Esophagus squamous epithelium (tissue), 5 donors: ENCODE results near the gene ALKBH1. TPM values are rescaled to one million over a fixed set of nuclear protein-coding genes. Genes with fewer than 3 reads are reported as not detected.
"Not testable (repeated sequence)": the region's sequence is repeated elsewhere in the genome, so short reads cannot be mapped to it uniquely, and the experiment has no call there.

Experiments
- DNase-seq: peaks from one replicate; lab custom pipeline; 2025; lab: John Stamatoyannopoulos, UW
- H3K27ac ChIP-seq, 4 donors: fragments of 200-600 bp; sonication (generic); one replicate each; pipeline ENCODE4 v1.5.1; 2016 to 2019; ENCODE audit warnings: mild to moderate bottlenecking in 1 of 4
- H3K27me3 ChIP-seq, 4 donors: fragments of 200-600 bp; sonication (generic); 1 replicate in 3 of 4; 2 replicates in 1 of 4; pipeline versions ENCODE4 v1.5.1 to v1.6.0; 2017 to 2021; ENCODE audit warnings: antibody characterized with exemption in 1 of 4
- H3K36me3 ChIP-seq, 3 donors: fragments of 200-600 bp; sonication (generic); one replicate each; pipeline ENCODE4 v1.5.1; 2016 to 2019
- H3K4me1 ChIP-seq, 3 donors: fragments of 200-600 bp; sonication (generic); one replicate each; pipeline ENCODE4 v1.5.1; 2017 to 2019
- H3K4me3 ChIP-seq, 4 donors: fragments of 200-600 bp; sonication (generic); 1 replicate in 3 of 4; 2 replicates in 1 of 4; pipeline ENCODE4 v1.5.1; 2016 to 2019; ENCODE audit warnings: mild to moderate bottlenecking in 2 of 4, moderate library complexity in 1 of 4
- H3K9me3 ChIP-seq, 3 donors: fragments of 200-600 bp; sonication (generic); one replicate each; pipeline ENCODE4 v1.5.1; 2016 to 2019
- CTCF ChIP-seq, 6 experiments: fragments of 450-650 bp in 4 of 6; fragments of 200-600 bp in 2 of 6; sonication (generic) in 2 of 6; IDR thresholded peaks; one replicate each; pipeline ENCODE4 v1.5.1; 2016 to 2019; ENCODE audit warnings: antibody characterized with exemption in 6 of 6, mild to moderate bottlenecking in 4 of 6, moderate library complexity in 4 of 6
- POLR2A ChIP-seq, 4 donors: fragments of 450-650 bp; IDR thresholded peaks; one replicate each; pipeline ENCODE4 v1.6.1; 2017; ENCODE audit warnings: antibody characterized with exemption in 4 of 4, mild to moderate bottlenecking in 4 of 4, moderate library complexity in 3 of 4
- WGBS, 2 donors: methylation state at CpG; one replicate each; pipeline ENCODE4 v1.1.5; 2018; 5-methylcytosine and 5-hydroxymethylcytosine counted together
- intact Hi-C: fragments of 100-400 bp; cut with DNase I; formaldehyde crosslinking; loops from one replicate; pipeline ENCODE4 v1.15.0; 2022
- total RNA-seq, 4 donors: library from RNA; depleted of rRNA; stranded (reverse); fragments of >200 nt; gene quantifications; one replicate each; pipeline ENCODE4 v1.1.0, GENCODE V29; 2016
- donor health status: DM: yes; HTN: yes; CAD: no.

The ALKBH1 gene
- total RNA-seq = 1 to 10 TPM; 4.2 to 8.8 (median 6.7) TPM

GRCh38 chr14:77707724-77708408 lies at the start of gene ALKBH1, which contains the start of gene SLIRP:
Gene ALKBH1, minus strand, starts transcription at chr14:77708023. Its CDS starts 19 bp downstream, at chr14:77708004.
Gene SLIRP, plus strand, starts transcription at chr14:77708103. Its CDS starts 9 bp downstream, at chr14:77708112.
- Histone ChIP-seq H3K9me3 (no peaks in the 10 kb centered on the region), H3K4me3 (peak within 1 kb of the TSS; percentile 78 to 92 (median 84)), H3K36me3 (peaks cover 9 to 51% (median 17%) of the 10 kb centered on the region in 3 donors), H3K27ac (peak within 1 kb of the TSS; percentile 48 to 81 (median 70)), H3K27me3 (no peaks in the 10 kb centered on the region), H3K4me1 (peaks cover 21 to 44% (median 25%) of the 10 kb centered on the region in 3 donors)
- intact Hi-C loops = loop anchor here (5.0 kb wide), 1 partner anchor 246 kb away; no protein-coding TSS in a partner anchor
- TF ChIP-seq POLR2A (IDR thresholded peaks at IDR 0.05) (peak in 2 of 4 donors; percentile 22 to 67), CTCF (IDR thresholded peaks at IDR 0.05) (peak in 1 of 6 experiments; percentile 20)
- WGBS, 2 donors = 0% methylated on average over 31 to 42 of the region's 49 CpGs
- DNase-seq = peak; percentile 25

- WGBS, 2 donors = 77 to 79% methylated on average over 3 of the region's 3 CpGs
- no peak for DNase-seq
- peaks cover 0 to 86% (median 22%) of the 10 kb centered on the region in 3 donors for H3K36me3 ChIP-seq
- intact Hi-C loops = no loop called here
- H3K4me1 ChIP-seq = peaks cover 0 to 34% (median 6%) of the 10 kb centered on the region in 3 donors
- TF ChIP-seq CTCF (IDR thresholded peaks at IDR 0.05) = no peak
- TF ChIP-seq POLR2A (IDR thresholded peaks at IDR 0.05) = no peak
- no peaks in the 10 kb centered on the region for H3K27me3 ChIP-seq
- no peak overlapping the region for H3K4me3 ChIP-seq
- no peaks in the 10 kb centered on the region for H3K9me3 ChIP-seq
- H3K27ac ChIP-seq = no peak overlapping the region
Observed at GRCh38 chr14:77752799-77753516, 45.1 kb upstream of the ALKBH1 start.

- Histone ChIP-seq H3K27me3 (no peaks in the 10 kb centered on the region), H3K9me3 (no peaks in the 10 kb centered on the region), H3K36me3 (peaks cover 0 to 93% (median 22%) of the 10 kb centered on the region in 3 donors), H3K27ac (no peak overlapping the region), H3K4me1 (peaks cover 0 to 27% (median 6%) of the 10 kb centered on the region in 3 donors), H3K4me3 (no peak overlapping the region)
- DNase-seq = no peak
- no peak for TF ChIP-seq CTCF (IDR thresholded peaks at IDR 0.05)
- TF ChIP-seq POLR2A (IDR thresholded peaks at IDR 0.05) = no peak
- intact Hi-C loops = no loop called here
- 94 to 97% methylated on average over 2 of the region's 2 CpGs for WGBS, 2 donors
Observed at GRCh38 chr14:77752266-77752665, 44.4 kb upstream of the ALKBH1 start.

- H3K4me1 ChIP-seq, H3K9me3 ChIP-seq, intact Hi-C loops, H3K27ac ChIP-seq, H3K27me3 ChIP-seq, H3K4me3 ChIP-seq, DNase-seq: not testable (repeated sequence)
- H3K36me3 ChIP-seq = peaks cover 11 to 97% (median 12%) of the 10 kb centered on the region in 3 donors
- WGBS, 2 donors = no CpG with 5 or more reads among the region's 33 CpGs
Observed at GRCh38 chr14:77747425-77747824, 39.6 kb upstream of the ALKBH1 start.

- intact Hi-C loops = no loop called here
- DNase-seq = no peak
- no peak for TF ChIP-seq CTCF (IDR thresholded peaks at IDR 0.05)
- TF ChIP-seq POLR2A (IDR thresholded peaks at IDR 0.05) = no peak
- Histone ChIP-seq H3K9me3 (no peaks in the 10 kb centered on the region), H3K36me3 (peaks cover 11 to 98% (median 12%) of the 10 kb centered on the region in 3 donors), H3K27me3 (no peaks in the 10 kb centered on the region), H3K4me1 (no peaks in the 10 kb centered on the region), H3K27ac (no peak overlapping the region), H3K4me3 (no peak overlapping the region)
- WGBS, 2 donors = 53 to 62% methylated on average over 4 of the region's 4 CpGs
Observed at GRCh38 chr14:77746064-77746702, 38.4 kb upstream of the ALKBH1 start.
